HCT116 (cell line): ENCODE measurements around the gene RNASE2. TPM values are rescaled to one million over a fixed set of nuclear protein-coding genes. Genes with fewer than 3 reads are reported as not detected.

Source experiments
- ATAC-seq: fragments of 200-7000 bp; cut with Tn5 transposase; 2 replicates; pipeline ENCODE4 v1.9.1; 2020; ENCODE audit warnings: mild to moderate bottlenecking, moderate library complexity
- BruUV-seq: library from RNA; stranded (reverse); fragments of 400-500 nt; replicated peaks from 2 replicates; lab custom pipeline; 2021; lab: Mats Ljungman, UMichigan
- CTCF ChIA-PET: fragments of 300-600 bp; sonication (Branson Sonifier 250); formaldehyde crosslinking; loops from one replicate; lab custom pipeline; 2021; ENCODE audit warnings: antibody characterized with exemption; lab: Charles Lee
- POLR2A ChIA-PET: fragments of 300-600, 350-600 bp; sonication (Branson Sonifier 250); formaldehyde crosslinking; loops from one replicate; lab custom pipeline; 2021; ENCODE audit warnings: antibody characterized with exemption; lab: Charles Lee
- RAD21 ChIA-PET, 2 experiments: fragments of 300-600 bp; sonication (Branson Sonifier 250); formaldehyde crosslinking; loops; one replicate each; lab custom pipeline; 2023; ENCODE audit warnings: low total read pairs in 2 of 2; ENCODE audit not compliant: uncharacterized antibody in 2 of 2, unreplicated experiment in 2 of 2, low non-redundant PET in 1 of 2; lab: Charles Lee
- DNase-seq: peaks from one replicate; pipeline ENCODE4 v3.0.0-alpha.2; 2010; ENCODE audit warnings: low read depth, low spot score
- H2AFZ ChIP-seq: fragments of 200-600 bp; shearing (Covaris generic), sonication (generic); 2 replicates; pipeline ENCODE4 v1.6.1; 2017; ENCODE audit warnings: low read depth, mixed run types, mixed read lengths, antibody characterized with exemption, low read length; ENCODE audit not compliant: poor library complexity, severe bottlenecking
- H3K27ac ChIP-seq: 2 replicates; pipeline ENCODE4 v1.5.1; 2012; ENCODE audit warnings: low read depth, low read length
- H3K27me3 ChIP-seq: fragments of 200-600 bp; sonication (generic); 2 replicates; pipeline ENCODE4 v1.6.1; 2016; ENCODE audit warnings: mixed run types, low read length, mixed read lengths; ENCODE audit not compliant: insufficient read depth
- H3K36me3 ChIP-seq, 2 experiments: fragments of 200-500 bp in 1 of 2; fragments of 200-600 bp in 1 of 2; sonication (Bioruptor generic) in 1 of 2; sonication (generic) in 1 of 2; 2 replicates each; pipeline versions ENCODE4 v1.5.1 to v1.6.1; 2014 to 2016; ENCODE audit warnings: low read length in 2 of 2, inconsistent platforms in 1 of 2, mixed read lengths in 1 of 2, mixed run types in 1 of 2; ENCODE audit not compliant: insufficient read depth in 2 of 2, control insufficient read depth in 1 of 2
- H3K4me1 ChIP-seq, 2 experiments: fragments of 200-600 bp in 1 of 2; sonication (generic) in 1 of 2; 2 replicates each; pipeline versions ENCODE4 v1.5.1 to v1.6.1; 2012 to 2017; ENCODE audit warnings: low read length in 2 of 2, inconsistent platforms in 1 of 2, mild to moderate bottlenecking in 1 of 2, mixed read lengths in 1 of 2, mixed run types in 1 of 2, moderate library complexity in 1 of 2; ENCODE audit not compliant: insufficient read depth in 2 of 2, control insufficient read depth in 1 of 2
- H3K4me2 ChIP-seq: fragments of 200-600 bp; sonication (generic); 2 replicates; pipeline ENCODE4 v1.6.1; 2017; ENCODE audit warnings: mixed run types, low read length, mixed read lengths
- H3K4me3 ChIP-seq, 2 experiments: fragments of 200-600 bp in 1 of 2; sonication (generic) in 1 of 2; replicated peaks in 1 of 2; 2 replicates each; pipeline ENCODE4 v1.5.1; 2011 to 2016; ENCODE audit warnings: low read length in 2 of 2, control low read depth in 1 of 2, low read depth in 1 of 2, mild to moderate bottlenecking in 1 of 2, mixed read lengths in 1 of 2, mixed run types in 1 of 2
- H3K79me2 ChIP-seq: fragments of 200-600 bp; sonication (generic); 2 replicates; pipeline ENCODE4 v1.6.1; 2017; ENCODE audit warnings: mild to moderate bottlenecking, mixed run types, low read length, moderate library complexity, mixed read lengths; ENCODE audit not compliant: insufficient read depth
- H3K9ac ChIP-seq: fragments of 200-600 bp; sonication (generic); 2 replicates; pipeline ENCODE4 v1.6.1; 2016; ENCODE audit warnings: low read length, mixed read lengths
- H3K9me2 ChIP-seq: fragments of 200-600 bp; sonication (generic), shearing (Covaris generic); 2 replicates; pipeline ENCODE4 v1.6.1; 2017; ENCODE audit warnings: mixed run types, mild to moderate bottlenecking, moderate library complexity; ENCODE audit not compliant: insufficient read depth
- H3K9me3 ChIP-seq, 2 experiments: fragments of 200-500 bp in 1 of 2; fragments of 200-600 bp in 1 of 2; sonication (Bioruptor generic) in 1 of 2; sonication (generic) in 1 of 2; 2 replicates each; pipeline ENCODE4 v1.6.1; 2014 to 2017; ENCODE audit warnings: low read length in 2 of 2, mixed read lengths in 2 of 2, inconsistent platforms in 1 of 2, low read depth in 1 of 2, mild to moderate bottlenecking in 1 of 2, mixed run types in 1 of 2, moderate library complexity in 1 of 2; ENCODE audit not compliant: control insufficient read depth in 1 of 2, insufficient read depth in 1 of 2
- H4K20me1 ChIP-seq: fragments of 200-600 bp; sonication (generic), shearing (Covaris generic); 2 replicates; pipeline ENCODE4 v1.6.1; 2017; ENCODE audit warnings: mixed run types, mild to moderate bottlenecking, moderate library complexity; ENCODE audit not compliant: insufficient read depth
- CBX3 ChIP-seq: IDR thresholded peaks from 2 replicates; pipeline ENCODE4 v1.6.1; 2012; ENCODE audit warnings: low read depth
- ELF1 ChIP-seq: IDR thresholded peaks from 2 replicates; pipeline ENCODE4 v1.6.1; 2012; ENCODE audit warnings: low read depth, borderline replicate concordance
- FOSL1 ChIP-seq: IDR thresholded peaks from 2 replicates; pipeline ENCODE4 v1.6.1; 2012; ENCODE audit warnings: low read depth
- JUND ChIP-seq: IDR thresholded peaks from 2 replicates; pipeline ENCODE4 v1.6.1; 2012
- POLR2A ChIP-seq: IDR thresholded peaks from 2 replicates; pipeline ENCODE4 v1.7.0; 2011; ENCODE audit warnings: borderline replicate concordance; ENCODE audit not compliant: insufficient read depth, insufficient read length; ENCODE audit errors: extremely low read depth
- POLR2AphosphoS5 ChIP-seq: IDR thresholded peaks from 2 replicates; pipeline ENCODE4 v1.6.1; 2011; ENCODE audit warnings: mild to moderate bottlenecking, low read depth, low read length, moderate library complexity
- RAD21 ChIP-seq: IDR thresholded peaks from 2 replicates; pipeline ENCODE4 v1.6.1; 2012; ENCODE audit warnings: low read depth, mild to moderate bottlenecking
- SIN3A ChIP-seq: IDR thresholded peaks from 2 replicates; pipeline ENCODE4 v1.6.1; 2012; ENCODE audit warnings: low read depth
- SRF ChIP-seq: IDR thresholded peaks from 2 replicates; pipeline ENCODE4 v1.6.1; 2012; ENCODE audit warnings: low read depth
- TCF7L2 ChIP-seq: IDR thresholded peaks from 2 replicates; pipeline ENCODE4 v1.7.0; 2011; ENCODE audit warnings: borderline replicate concordance, inconsistent platforms; ENCODE audit not compliant: insufficient read depth, insufficient read length; ENCODE audit errors: extremely low read depth
- YY1 ChIP-seq: IDR thresholded peaks from 2 replicates; pipeline ENCODE4 v1.6.1; 2011; ENCODE audit warnings: low read length, low read depth, moderate library complexity, mild to moderate bottlenecking; ENCODE audit not compliant: insufficient replicate concordance; ENCODE audit errors: extremely low read depth
- ZBTB33 ChIP-seq: IDR thresholded peaks from 2 replicates; pipeline ENCODE4 v1.6.1; 2011; ENCODE audit warnings: mild to moderate bottlenecking, low read length, moderate library complexity; ENCODE audit not compliant: insufficient replicate concordance; ENCODE audit errors: extremely low read depth
- ZNF274 ChIP-seq: fragments of 200-500 bp; sonication (Bioruptor generic); IDR thresholded peaks from 2 replicates; pipeline ENCODE4 v1.6.1; 2014; ENCODE audit warnings: mild to moderate bottlenecking, low read depth, low read length, inconsistent platforms
- intact Hi-C: fragments of 100-400 bp; cut with micrococcal nuclease; formaldehyde crosslinking; loops from 2 replicates; pipeline ENCODE4 v1.10.0; 2022
- total RNA-seq: library from RNA; stranded (reverse); gene quantifications from one replicate; pipeline ENCODE4 v1.2.1, GENCODE V29; 2021; ENCODE audit not compliant: unreplicated experiment
- TF ChIP-seq, protein P1 (sequence below): IDR thresholded peaks from 2 replicates; pipeline ENCODE4 v1.6.1; 2012; ENCODE audit warnings: low read depth
- TF ChIP-seq, protein P2 (sequence below): IDR thresholded peaks from 2 replicates; pipeline ENCODE4 v1.6.1; 2012
- TF ChIP-seq, protein P3 (sequence below), 3 experiments: fragments of 200-600 bp in 1 of 3; sonication (generic) in 1 of 3; IDR thresholded peaks in 2 of 3; conservative IDR thresholded peaks in 1 of 3; 2 replicates each; pipeline ENCODE4 v1.5.1; 2012 to 2017; ENCODE audit warnings: low read depth in 2 of 3, low read length in 2 of 3, antibody characterized with exemption in 1 of 3, borderline replicate concordance in 1 of 3, control low read depth in 1 of 3, mild to moderate bottlenecking in 1 of 3, mixed read lengths in 1 of 3, mixed run types in 1 of 3, moderate library complexity in 1 of 3; ENCODE audit not compliant: insufficient read depth in 1 of 3

Gene RNASE2
- total RNA-seq, 1 experiment from 2014 or later = not detected

GRCh38 chr14:20980906-20981305 is 25.6 kb downstream of the RNASE2 start:
- BruUV-seq = no TSS peak
- ATAC-seq = no peak
- no peaks in the 10 kb centered on the region for H3K4me1 ChIP-seq
- H3K9me3 ChIP-seq = no peaks in the 10 kb centered on the region
- ChIA-PET CTCF (interaction anchor here (0.9 to 5.1 kb wide), 2 partner anchors 10 to 34 kb away, joined by 3 to 27 read pairs; no protein-coding TSS in a partner anchor), POLR2A (no interaction called here), RAD21 (no interaction called here)
- intact Hi-C loops = no loop called here
- H3K4me2 ChIP-seq = no peak overlapping the region
- no peaks in the 10 kb centered on the region for H3K9me2 ChIP-seq
- DNase-seq = no peak
- H3K4me3 ChIP-seq = no peak overlapping the region
- H2AFZ ChIP-seq = no peak overlapping the region
- H3K36me3 ChIP-seq = no peaks in the 10 kb centered on the region
- TF ChIP-seq, protein P1, sequence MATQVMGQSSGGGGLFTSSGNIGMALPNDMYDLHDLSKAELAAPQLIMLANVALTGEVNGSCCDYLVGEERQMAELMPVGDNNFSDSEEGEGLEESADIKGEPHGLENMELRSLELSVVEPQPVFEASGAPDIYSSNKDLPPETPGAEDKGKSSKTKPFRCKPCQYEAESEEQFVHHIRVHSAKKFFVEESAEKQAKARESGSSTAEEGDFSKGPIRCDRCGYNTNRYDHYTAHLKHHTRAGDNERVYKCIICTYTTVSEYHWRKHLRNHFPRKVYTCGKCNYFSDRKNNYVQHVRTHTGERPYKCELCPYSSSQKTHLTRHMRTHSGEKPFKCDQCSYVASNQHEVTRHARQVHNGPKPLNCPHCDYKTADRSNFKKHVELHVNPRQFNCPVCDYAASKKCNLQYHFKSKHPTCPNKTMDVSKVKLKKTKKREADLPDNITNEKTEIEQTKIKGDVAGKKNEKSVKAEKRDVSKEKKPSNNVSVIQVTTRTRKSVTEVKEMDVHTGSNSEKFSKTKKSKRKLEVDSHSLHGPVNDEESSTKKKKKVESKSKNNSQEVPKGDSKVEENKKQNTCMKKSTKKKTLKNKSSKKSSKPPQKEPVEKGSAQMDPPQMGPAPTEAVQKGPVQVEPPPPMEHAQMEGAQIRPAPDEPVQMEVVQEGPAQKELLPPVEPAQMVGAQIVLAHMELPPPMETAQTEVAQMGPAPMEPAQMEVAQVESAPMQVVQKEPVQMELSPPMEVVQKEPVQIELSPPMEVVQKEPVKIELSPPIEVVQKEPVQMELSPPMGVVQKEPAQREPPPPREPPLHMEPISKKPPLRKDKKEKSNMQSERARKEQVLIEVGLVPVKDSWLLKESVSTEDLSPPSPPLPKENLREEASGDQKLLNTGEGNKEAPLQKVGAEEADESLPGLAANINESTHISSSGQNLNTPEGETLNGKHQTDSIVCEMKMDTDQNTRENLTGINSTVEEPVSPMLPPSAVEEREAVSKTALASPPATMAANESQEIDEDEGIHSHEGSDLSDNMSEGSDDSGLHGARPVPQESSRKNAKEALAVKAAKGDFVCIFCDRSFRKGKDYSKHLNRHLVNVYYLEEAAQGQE = no peak
- TF ChIP-seq POLR2A (no peak), RAD21 (no peak), JUND (no peak), SRF (no peak), FOSL1 (no peak), ELF1 (no peak), ZBTB33 (no peak), ZNF274 (no peak), CBX3 (no peak), POLR2AphosphoS5 (no peak), YY1 (no peak), SIN3A (no peak), TCF7L2 (no peak)
- TF ChIP-seq, protein P2, sequence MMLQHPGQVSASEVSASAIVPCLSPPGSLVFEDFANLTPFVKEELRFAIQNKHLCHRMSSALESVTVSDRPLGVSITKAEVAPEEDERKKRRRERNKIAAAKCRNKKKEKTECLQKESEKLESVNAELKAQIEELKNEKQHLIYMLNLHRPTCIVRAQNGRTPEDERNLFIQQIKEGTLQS = no peak
- TF ChIP-seq, protein P3, sequence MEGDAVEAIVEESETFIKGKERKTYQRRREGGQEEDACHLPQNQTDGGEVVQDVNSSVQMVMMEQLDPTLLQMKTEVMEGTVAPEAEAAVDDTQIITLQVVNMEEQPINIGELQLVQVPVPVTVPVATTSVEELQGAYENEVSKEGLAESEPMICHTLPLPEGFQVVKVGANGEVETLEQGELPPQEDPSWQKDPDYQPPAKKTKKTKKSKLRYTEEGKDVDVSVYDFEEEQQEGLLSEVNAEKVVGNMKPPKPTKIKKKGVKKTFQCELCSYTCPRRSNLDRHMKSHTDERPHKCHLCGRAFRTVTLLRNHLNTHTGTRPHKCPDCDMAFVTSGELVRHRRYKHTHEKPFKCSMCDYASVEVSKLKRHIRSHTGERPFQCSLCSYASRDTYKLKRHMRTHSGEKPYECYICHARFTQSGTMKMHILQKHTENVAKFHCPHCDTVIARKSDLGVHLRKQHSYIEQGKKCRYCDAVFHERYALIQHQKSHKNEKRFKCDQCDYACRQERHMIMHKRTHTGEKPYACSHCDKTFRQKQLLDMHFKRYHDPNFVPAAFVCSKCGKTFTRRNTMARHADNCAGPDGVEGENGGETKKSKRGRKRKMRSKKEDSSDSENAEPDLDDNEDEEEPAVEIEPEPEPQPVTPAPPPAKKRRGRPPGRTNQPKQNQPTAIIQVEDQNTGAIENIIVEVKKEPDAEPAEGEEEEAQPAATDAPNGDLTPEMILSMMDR (IDR thresholded peaks at IDR 0.05 in 2 of 3, conservative IDR thresholded peaks at IDR 0.05 in 1 of 3; ENCODE audit: borderline replicate concordance in 1 of 3, insufficient read depth in 1 of 3, low read depth in 2 of 3, low read length in 2 of 3) = no peak
- no peaks in the 10 kb centered on the region for H3K27me3 ChIP-seq
- no peaks in the 10 kb centered on the region for H3K79me2 ChIP-seq
- no peak overlapping the region for H3K9ac ChIP-seq
- no peak overlapping the region for H3K27ac ChIP-seq
- no peaks in the 10 kb centered on the region for H4K20me1 ChIP-seq
